GM23248 (cell line): Measurements from ENCODE around the gene MTFR1L.

Experiments used
- EZH2 ChIP-seq: fragments of 200-600 bp; sonication (generic); IDR thresholded peaks from 2 replicates; pipeline ENCODE4 v1.6.1; 2018; ENCODE audit warnings: antibody characterized with exemption, mild to moderate bottlenecking; ENCODE audit not compliant: insufficient read depth, poor library complexity, severe bottlenecking
- EZH2phosphoT487 ChIP-seq: fragments of 200-600 bp; sonication (generic); IDR thresholded peaks from 2 replicates; pipeline ENCODE4 v1.6.1; 2018; ENCODE audit warnings: antibody characterized with exemption, moderate library complexity, mild to moderate bottlenecking, low read depth; ENCODE audit not compliant: insufficient read depth

- TF ChIP-seq EZH2 (no peak), EZH2phosphoT487 (no peak)
These were observed 53.4 kb downstream of the MTFR1L start for GRCh38 chr1:25873120-25873519.
